ENCODE measurements around the gene NMU.
A peak's percentile ranks its signal among the peaks of the same experiment; 100 is the strongest.

The NMU gene

GRCh38 chr4:55554453-55555030 lies 81.6 kb downstream of the NMU start:
- DNase-seq (ENCODE audit: low spot score) = peak; percentile 51

GRCh38 chr4:55553441-55554201 lies 82.5 kb downstream of the NMU start:
- no peak for DNase-seq (ENCODE audit: low spot score)

GRCh38 chr4:55551964-55552363 lies 84.1 kb downstream of the NMU start:
- peak; percentile 31 for DNase-seq (ENCODE audit: low spot score)

GRCh38 chr4:55549888-55550287 lies 86.2 kb downstream of the NMU start:
- DNase-seq (ENCODE audit: low spot score) = no peak

GRCh38 chr4:55547918-55548317 lies 88.2 kb downstream of the NMU start:
- DNase-seq (ENCODE audit: low spot score) = no peak

GRCh38 chr4:55547466-55547770 lies 88.7 kb downstream of the NMU start:
- no peak for DNase-seq (ENCODE audit: low spot score)

GRCh38 chr4:55546756-55547465 lies 89.2 kb downstream of the NMU start, which contains the start of gene CLOCK:
CLOCK (minus strand) TSS chr4:55546909; CDS start chr4:55482785, 64,124 bp downstream.
- peak; percentile 89 for DNase-seq (ENCODE audit: low spot score)

- no peak for DNase-seq (ENCODE audit: low spot score)
These were observed 89.7 kb downstream of the NMU start for GRCh38 chr4:55546506-55546755.

- peak; percentile 73 for DNase-seq (ENCODE audit: low spot score)
These were observed 90.2 kb downstream of the NMU start for GRCh38 chr4:55545641-55546505.
